Measurements from ENCODE around the gene PRPF40A. TPM values are rescaled to one million over a fixed set of nuclear protein-coding genes. Genes with fewer than 3 reads are reported as not detected.

PRPF40A gene
- total RNA-seq, 1 donor from 2014 or later = 152 TPM

DNA sequence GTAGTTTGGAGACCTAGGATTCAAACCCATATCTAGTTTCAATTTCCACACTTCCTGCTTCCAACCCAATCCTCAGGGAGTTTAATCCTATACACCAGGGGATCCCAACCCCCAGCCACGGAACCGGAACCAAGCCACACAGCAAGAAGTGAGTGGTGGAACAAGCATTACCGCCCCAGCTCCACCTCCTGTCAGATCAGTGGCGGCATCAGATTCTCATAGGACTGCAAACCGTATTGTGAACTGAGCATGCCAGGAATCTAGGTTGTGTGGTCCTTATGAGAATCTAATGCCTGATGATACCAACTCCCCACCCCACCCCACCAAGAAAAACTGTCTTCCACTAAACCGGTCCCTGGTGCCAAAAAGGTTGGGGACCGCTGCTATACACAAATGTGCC is 52.5 kb downstream of the PRPF40A start:
- H3K27ac Mint-ChIP-seq = no peak overlapping the region
- no peak for DNase-seq (ENCODE audit: low spot score)
- H3K27me3 Mint-ChIP-seq (ENCODE audit: insufficient read depth) = no peaks in the 10 kb centered on the region
- H3K36me3 Mint-ChIP-seq (ENCODE audit: low read depth) = peaks cover 46% of the 10 kb centered on the region
- no peaks in the 10 kb centered on the region for H3K9me3 Mint-ChIP-seq
- intact Hi-C loops (cut with micrococcal nuclease) = no loop called here
- H3K4me1 Mint-ChIP-seq (ENCODE audit: low read depth) = no peaks in the 10 kb centered on the region
- H3K4me3 Mint-ChIP-seq = no peak overlapping the region

DNA sequence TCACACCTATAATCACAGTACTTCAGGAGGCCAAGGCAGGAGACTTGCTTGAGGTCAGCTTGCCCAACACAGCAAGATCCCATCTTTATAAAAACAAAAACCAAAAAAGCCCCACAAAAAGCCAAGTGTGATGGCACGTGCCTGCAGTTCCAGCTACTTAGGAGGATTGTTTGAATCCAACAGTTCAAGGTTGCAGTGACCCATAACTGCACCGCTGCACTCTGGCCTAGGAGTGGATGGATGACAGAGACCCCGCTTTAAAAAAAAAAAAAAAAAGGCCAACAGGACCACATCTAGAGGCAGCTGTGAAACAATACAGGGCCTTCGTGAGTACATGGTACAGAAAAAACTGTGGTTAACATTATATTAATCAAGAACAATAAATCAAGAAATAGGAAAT is 56.2 kb downstream of the PRPF40A start:
- peaks cover 54% of the 10 kb centered on the region for H3K36me3 Mint-ChIP-seq (ENCODE audit: low read depth)
- peaks cover 9% of the 10 kb centered on the region for H3K4me1 Mint-ChIP-seq (ENCODE audit: low read depth)
- intact Hi-C loops (cut with micrococcal nuclease) = no loop called here
- H3K27ac Mint-ChIP-seq = no peak overlapping the region
- H3K27me3 Mint-ChIP-seq (ENCODE audit: insufficient read depth) = no peaks in the 10 kb centered on the region
- no peak overlapping the region for H3K4me3 Mint-ChIP-seq
- DNase-seq (ENCODE audit: low spot score) = no peak
- H3K9me3 Mint-ChIP-seq = no peaks in the 10 kb centered on the region

DNA sequence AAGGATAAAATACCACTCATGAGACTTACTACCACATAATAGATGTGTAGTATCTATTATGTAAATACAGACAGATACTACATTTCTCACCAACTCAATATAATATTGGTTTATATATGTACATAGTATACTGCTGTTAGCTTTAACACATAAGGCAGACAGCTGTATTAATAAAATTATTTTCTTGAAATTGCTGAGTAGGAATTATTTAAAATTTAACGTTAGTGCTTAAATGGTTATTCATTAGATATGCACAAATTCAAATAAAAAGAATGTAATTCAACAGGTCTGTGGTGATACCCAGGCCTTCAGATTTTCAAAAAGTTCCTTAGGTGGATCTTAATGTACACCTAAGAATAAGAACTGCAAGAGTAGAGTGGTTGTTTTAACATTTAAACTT is 59.0 kb downstream of the PRPF40A start:
- no peak overlapping the region for H3K27ac Mint-ChIP-seq
- H3K4me1 Mint-ChIP-seq (ENCODE audit: low read depth) = peaks cover 9% of the 10 kb centered on the region
- H3K27me3 Mint-ChIP-seq (ENCODE audit: insufficient read depth) = no peaks in the 10 kb centered on the region
- intact Hi-C loops (cut with micrococcal nuclease) = no loop called here
- no peak for DNase-seq (ENCODE audit: low spot score)
- H3K36me3 Mint-ChIP-seq (ENCODE audit: low read depth) = peaks cover 45% of the 10 kb centered on the region
- H3K9me3 Mint-ChIP-seq = no peaks in the 10 kb centered on the region
- no peak overlapping the region for H3K4me3 Mint-ChIP-seq

DNA sequence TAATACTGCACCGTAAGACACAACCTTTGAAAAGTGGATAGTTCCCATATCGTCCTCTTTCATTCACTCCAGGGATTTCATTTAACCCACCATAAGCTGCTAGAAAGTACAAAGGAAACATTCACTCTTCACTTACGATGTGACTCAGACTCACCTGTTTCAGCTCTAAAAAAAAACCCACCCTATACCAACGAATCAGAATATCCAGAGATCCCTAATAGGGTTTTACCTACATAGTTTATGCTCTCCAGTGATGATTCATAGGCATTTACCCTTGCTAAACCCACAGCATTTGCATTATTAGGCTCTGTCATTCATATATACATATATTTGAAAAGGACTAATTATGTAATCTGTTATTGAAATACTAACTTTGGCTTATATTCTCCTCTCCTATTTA is 60.2 kb downstream of the PRPF40A start:
- no peak overlapping the region for H3K27ac Mint-ChIP-seq
- DNase-seq (ENCODE audit: low spot score) = no peak
- no peaks in the 10 kb centered on the region for H3K9me3 Mint-ChIP-seq
- intact Hi-C loops (cut with micrococcal nuclease) = loop anchor here (2.0 kb wide), 1 partner anchor 16 kb away; no protein-coding TSS in a partner anchor
- peaks cover 9% of the 10 kb centered on the region for H3K4me1 Mint-ChIP-seq (ENCODE audit: low read depth)
- H3K27me3 Mint-ChIP-seq (ENCODE audit: insufficient read depth) = no peaks in the 10 kb centered on the region
- H3K4me3 Mint-ChIP-seq = no peak overlapping the region
- H3K36me3 Mint-ChIP-seq (ENCODE audit: low read depth) = peaks cover 42% of the 10 kb centered on the region

DNA sequence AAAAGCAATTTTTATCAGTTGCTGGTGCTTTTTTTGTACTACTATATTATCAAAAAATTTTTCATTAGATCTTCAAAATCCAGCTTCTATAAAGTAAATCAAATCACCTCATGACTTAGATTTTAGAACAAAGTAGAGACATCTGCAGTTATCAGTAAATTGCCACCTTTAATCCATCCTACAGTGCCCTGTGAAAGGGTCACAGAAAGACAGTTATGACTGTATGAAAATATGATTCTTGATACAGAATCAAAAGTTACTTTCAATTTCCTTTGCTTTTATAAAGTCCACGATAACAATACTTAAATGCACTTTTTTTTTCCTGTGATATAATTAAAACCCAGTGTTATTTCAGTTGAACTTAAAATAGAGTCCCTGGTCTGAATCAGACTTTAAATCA is 61.4 kb downstream of the PRPF40A start:
- Mint-ChIP-seq H3K4me3 (no peak overlapping the region), H3K27ac (no peak overlapping the region), H3K9me3 (no peaks in the 10 kb centered on the region), H3K4me1 (ENCODE audit: low read depth) (peaks cover 9% of the 10 kb centered on the region), H3K36me3 (ENCODE audit: low read depth) (peaks cover 44% of the 10 kb centered on the region), H3K27me3 (ENCODE audit: insufficient read depth) (no peaks in the 10 kb centered on the region)
- intact Hi-C loops (cut with micrococcal nuclease) = loop anchor here (2.0 kb wide), 1 partner anchor 17 kb away; no protein-coding TSS in a partner anchor
- no peak for DNase-seq (ENCODE audit: low spot score)

DNA sequence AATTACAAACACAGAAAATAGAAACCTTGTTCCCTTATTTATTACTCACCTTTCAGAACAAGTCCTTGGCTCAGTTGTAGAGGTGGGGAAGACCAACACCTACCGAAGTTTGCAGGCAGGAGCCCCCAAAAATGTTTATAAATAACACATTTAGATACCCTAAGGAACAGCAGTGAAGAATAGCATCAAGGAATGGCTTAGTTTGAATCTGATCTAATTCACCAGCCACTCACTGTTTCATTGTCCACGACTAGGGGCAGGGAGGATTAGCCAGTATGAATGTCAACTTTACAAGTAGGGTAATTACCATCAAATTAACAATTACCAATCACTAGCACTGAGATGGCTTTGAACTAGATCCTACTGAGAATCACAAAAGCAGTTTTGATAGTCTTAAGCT is 65.4 kb downstream of the PRPF40A start:
- peaks cover 21% of the 10 kb centered on the region for H3K36me3 Mint-ChIP-seq (ENCODE audit: low read depth)
- H3K4me1 Mint-ChIP-seq (ENCODE audit: low read depth) = peaks cover 2% of the 10 kb centered on the region

DNA sequence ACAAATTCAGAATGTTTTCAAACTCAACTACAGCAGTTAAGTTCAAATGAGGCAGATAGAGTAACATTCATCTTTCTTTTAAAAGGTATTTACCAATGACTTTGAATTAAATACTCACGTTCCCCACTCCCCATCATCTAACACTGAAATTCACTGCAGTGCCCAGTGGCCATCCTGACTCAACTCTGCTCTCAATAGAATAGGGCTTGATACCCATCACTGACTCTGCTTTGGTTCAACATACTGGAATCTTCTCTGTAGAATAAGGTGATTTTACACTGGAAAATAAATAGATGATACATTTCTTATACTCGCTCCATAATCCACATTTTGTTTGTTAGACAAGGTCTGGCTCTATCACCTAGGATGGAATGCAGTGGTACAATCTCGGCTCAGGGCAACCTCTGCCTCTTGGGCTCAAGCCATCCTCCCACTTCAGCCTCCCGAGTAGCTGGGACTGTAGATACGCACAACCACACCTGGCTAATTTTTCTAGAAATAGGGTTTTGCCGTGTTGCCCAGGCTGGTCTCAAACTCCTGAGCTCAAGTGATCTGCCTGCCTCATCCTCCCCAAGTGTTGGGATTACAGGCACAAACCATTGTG is 66.4 kb downstream of the PRPF40A start:
- Mint-ChIP-seq H3K27me3 (ENCODE audit: insufficient read depth) (no peaks in the 10 kb centered on the region), H3K9me3 (no peaks in the 10 kb centered on the region), H3K27ac (no peak overlapping the region), H3K4me3 (no peak overlapping the region), H3K4me1 (ENCODE audit: low read depth) (no peaks in the 10 kb centered on the region), H3K36me3 (ENCODE audit: low read depth) (peaks cover 14% of the 10 kb centered on the region)
- intact Hi-C loops (cut with micrococcal nuclease) = no loop called here
- no peak for DNase-seq (ENCODE audit: low spot score)

More for the DNA sequence above, 65.4 kb downstream of the PRPF40A start:
- Mint-ChIP-seq H3K4me3 (no peak overlapping the region), H3K9me3 (no peaks in the 10 kb centered on the region), H3K27me3 (ENCODE audit: insufficient read depth) (no peaks in the 10 kb centered on the region), H3K27ac (no peak overlapping the region)
- intact Hi-C loops (cut with micrococcal nuclease) = no loop called here
- no peak for DNase-seq (ENCODE audit: low spot score)

DNA sequence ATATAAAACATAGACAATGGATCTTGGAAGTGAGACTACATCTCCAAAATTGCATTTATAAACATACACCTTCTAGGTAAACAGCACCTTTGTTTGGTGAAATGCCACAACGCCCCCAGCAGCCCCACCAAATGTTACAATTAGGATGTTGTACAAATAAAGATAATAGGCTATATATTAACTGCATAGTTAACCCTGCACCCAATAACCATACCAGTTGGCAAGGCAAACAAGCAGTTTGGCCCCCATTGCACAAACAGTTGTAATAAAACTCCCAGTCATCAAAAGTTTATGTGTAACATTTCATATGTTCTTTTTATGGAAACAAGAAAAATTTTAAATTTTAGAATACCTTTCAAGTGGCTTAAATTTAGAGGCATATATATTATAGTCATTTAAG is 67.3 kb downstream of the PRPF40A start:
- H3K9me3 Mint-ChIP-seq = no peaks in the 10 kb centered on the region
- H3K27ac Mint-ChIP-seq = no peak overlapping the region
- no peak for DNase-seq (ENCODE audit: low spot score)
- H3K36me3 Mint-ChIP-seq (ENCODE audit: low read depth) = peaks cover 17% of the 10 kb centered on the region
- H3K4me1 Mint-ChIP-seq (ENCODE audit: low read depth) = no peaks in the 10 kb centered on the region
- H3K27me3 Mint-ChIP-seq (ENCODE audit: insufficient read depth) = no peaks in the 10 kb centered on the region
- H3K4me3 Mint-ChIP-seq = no peak overlapping the region
- intact Hi-C loops (cut with micrococcal nuclease) = no loop called here

DNA sequence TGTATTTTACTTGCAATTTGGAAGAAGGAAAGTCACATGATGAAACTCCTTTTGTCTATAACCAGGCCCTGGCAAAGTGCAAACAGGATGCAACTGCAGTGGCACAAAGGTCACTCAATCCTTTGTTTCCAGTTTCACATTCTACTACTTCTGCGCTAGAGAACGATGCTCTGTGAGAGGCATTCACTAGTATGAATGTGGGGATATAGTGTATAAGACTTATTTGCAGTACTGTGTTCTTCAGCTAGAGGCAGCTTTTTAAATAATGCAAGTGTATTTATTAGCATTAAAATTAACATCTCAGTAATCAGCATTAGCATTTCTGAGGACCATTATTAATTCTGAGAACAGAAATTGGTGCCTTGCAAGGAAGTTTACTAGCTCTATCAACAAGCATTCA is 68.9 kb downstream of the PRPF40A start:
- H3K36me3 Mint-ChIP-seq (ENCODE audit: low read depth) = peaks cover 12% of the 10 kb centered on the region
- no peak overlapping the region for H3K27ac Mint-ChIP-seq
- H3K9me3 Mint-ChIP-seq = no peaks in the 10 kb centered on the region
- H3K4me1 Mint-ChIP-seq (ENCODE audit: low read depth) = no peaks in the 10 kb centered on the region
- intact Hi-C loops (cut with micrococcal nuclease) = no loop called here
- H3K4me3 Mint-ChIP-seq = no peak overlapping the region
- no peaks in the 10 kb centered on the region for H3K27me3 Mint-ChIP-seq (ENCODE audit: insufficient read depth)
- no peak for DNase-seq (ENCODE audit: low spot score)

DNA sequence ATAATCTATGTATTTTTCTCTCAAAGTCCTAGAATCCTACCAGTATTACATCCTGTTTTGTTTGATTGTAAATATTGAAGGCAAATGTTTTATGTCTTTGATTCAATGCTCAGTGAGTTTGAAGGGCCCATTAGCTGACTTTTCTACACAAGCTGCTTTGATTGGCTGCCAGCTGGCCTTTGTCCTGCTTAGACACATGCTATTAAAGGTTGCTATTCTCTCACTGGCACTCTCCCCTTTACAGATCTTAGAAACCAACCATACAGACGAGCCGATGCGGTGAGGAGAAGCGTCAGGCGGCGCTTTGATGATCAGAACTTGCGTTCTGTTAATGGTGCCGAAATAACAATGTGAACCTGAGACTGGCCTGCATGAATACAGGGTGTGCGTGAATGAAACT is 69.7 kb downstream of the PRPF40A start:
- Mint-ChIP-seq H3K4me3 (no peak overlapping the region), H3K27me3 (ENCODE audit: insufficient read depth) (no peaks in the 10 kb centered on the region), H3K9me3 (no peaks in the 10 kb centered on the region), H3K4me1 (ENCODE audit: low read depth) (no peaks in the 10 kb centered on the region), H3K27ac (no peak overlapping the region), H3K36me3 (ENCODE audit: low read depth) (peaks cover 12% of the 10 kb centered on the region)
- no peak for DNase-seq (ENCODE audit: low spot score)
- intact Hi-C loops (cut with micrococcal nuclease) = no loop called here

DNA sequence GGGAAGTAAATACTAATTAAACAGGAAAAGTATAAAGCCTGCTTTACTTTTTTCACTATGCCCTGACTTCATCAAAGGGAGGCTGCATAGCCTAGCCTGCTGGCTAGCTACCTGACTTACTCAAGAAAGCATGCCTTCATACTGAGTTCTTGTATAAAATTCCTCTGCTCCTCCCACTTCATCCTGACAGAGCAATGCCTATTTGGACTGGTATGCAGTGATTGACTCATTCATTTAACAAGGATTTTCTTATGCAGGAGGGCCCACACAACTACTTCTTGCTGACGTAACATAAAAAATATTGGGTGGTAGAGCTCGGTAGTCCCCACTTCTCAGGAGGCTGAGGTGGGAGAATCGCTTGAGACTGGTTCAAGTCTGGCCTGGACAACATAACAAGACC is 70.5 kb downstream of the PRPF40A start:
- peaks cover 1% of the 10 kb centered on the region for H3K27me3 Mint-ChIP-seq (ENCODE audit: insufficient read depth)
- no peak for DNase-seq (ENCODE audit: low spot score)
- H3K27ac Mint-ChIP-seq = no peak overlapping the region
- H3K36me3 Mint-ChIP-seq (ENCODE audit: low read depth) = peaks cover 12% of the 10 kb centered on the region
- H3K4me3 Mint-ChIP-seq = no peak overlapping the region
- intact Hi-C loops (cut with micrococcal nuclease) = no loop called here
- no peaks in the 10 kb centered on the region for H3K4me1 Mint-ChIP-seq (ENCODE audit: low read depth)
- no peaks in the 10 kb centered on the region for H3K9me3 Mint-ChIP-seq

DNA sequence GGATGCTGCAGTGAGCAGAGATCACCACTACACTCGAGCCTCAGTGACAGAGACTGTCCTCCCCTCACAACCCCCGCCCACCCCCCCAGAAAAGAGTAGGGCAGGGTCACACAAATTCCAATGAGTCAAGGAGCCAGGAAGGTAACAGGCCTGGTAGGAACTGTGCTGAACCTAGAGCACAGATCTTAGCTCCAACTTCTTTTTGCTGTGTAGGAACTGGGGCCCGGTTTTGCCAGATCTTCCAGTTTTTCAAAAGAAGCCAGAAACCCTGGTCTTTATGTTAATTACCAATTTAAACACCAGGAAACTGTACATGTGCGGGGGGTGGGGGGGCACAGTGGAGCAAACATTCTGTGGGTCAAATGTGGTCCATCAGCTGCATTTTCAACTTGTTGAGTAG is 71.0 kb downstream of the PRPF40A start:
- Mint-ChIP-seq H3K27ac (no peak overlapping the region), H3K4me3 (no peak overlapping the region), H3K27me3 (ENCODE audit: insufficient read depth) (peaks cover 1% of the 10 kb centered on the region), H3K9me3 (no peaks in the 10 kb centered on the region), H3K36me3 (ENCODE audit: low read depth) (peaks cover 15% of the 10 kb centered on the region), H3K4me1 (ENCODE audit: low read depth) (no peaks in the 10 kb centered on the region)
- intact Hi-C loops (cut with micrococcal nuclease) = no loop called here
- no peak for DNase-seq (ENCODE audit: low spot score)

DNA sequence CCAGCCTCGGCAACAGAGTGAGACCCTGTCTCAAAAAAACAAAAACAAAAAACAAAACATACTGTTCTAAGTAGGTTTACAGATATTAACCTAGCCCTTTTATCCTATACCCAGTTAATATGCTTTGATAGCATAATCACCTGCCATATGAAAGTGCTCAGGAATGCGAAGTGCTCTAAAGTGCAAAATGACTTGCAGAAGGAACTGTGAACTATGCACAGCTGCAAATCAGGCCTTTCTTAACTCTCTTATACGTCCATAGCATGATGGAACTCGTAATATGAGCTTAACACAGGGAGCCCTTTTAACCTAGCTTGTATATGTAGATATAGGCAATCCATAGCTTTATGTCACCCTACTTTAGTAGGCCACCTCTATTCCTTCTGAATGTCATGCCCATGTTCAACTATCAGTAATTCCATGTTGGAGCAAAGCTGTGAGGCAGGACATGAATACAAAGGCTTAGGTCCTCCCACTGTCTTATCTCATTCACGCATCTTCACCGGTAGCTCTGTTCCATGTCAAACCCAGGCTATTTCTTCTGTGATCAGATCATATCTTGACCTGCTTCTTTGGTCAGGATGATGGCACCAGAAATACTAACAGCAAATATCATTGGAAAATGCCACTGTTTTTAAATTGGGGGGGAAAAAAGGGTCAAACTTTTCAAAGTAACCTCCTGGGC is 72.9 kb downstream of the PRPF40A start:
- intact Hi-C loops (cut with micrococcal nuclease) = no loop called here
- Mint-ChIP-seq H3K4me1 (ENCODE audit: low read depth) (no peaks in the 10 kb centered on the region), H3K9me3 (no peaks in the 10 kb centered on the region), H3K36me3 (ENCODE audit: low read depth) (peaks cover 7% of the 10 kb centered on the region), H3K27me3 (ENCODE audit: insufficient read depth) (peaks cover 2% of the 10 kb centered on the region), H3K27ac (no peak overlapping the region), H3K4me3 (no peak overlapping the region)
- DNase-seq (ENCODE audit: low spot score) = no peak
